Prostate gland (tissue), 2 donors: ENCODE data around the gene FAS. TPM values are rescaled to one million over a fixed set of nuclear protein-coding genes. Genes with fewer than 3 reads are reported as not detected.

Source experiments
- DNase-seq: peaks from one replicate; pipeline ENCODE4 v3.0.0-alpha.2; 2019; ENCODE audit warnings: low spot score
- H3K27ac ChIP-seq, 2 donors: fragments of 200-600 bp; sonication (generic); 2 replicates each; pipeline ENCODE4 v1.5.1; 2017 to 2019
- H3K27me3 ChIP-seq: fragments of 200-600 bp; sonication (generic); replicated peaks from 2 replicates; pipeline ENCODE4 v1.5.1; 2019; ENCODE audit not compliant: insufficient read depth
- H3K36me3 ChIP-seq, 2 donors: fragments of 200-600 bp; sonication (generic); 1 replicate in 1 of 2; 2 replicates in 1 of 2; pipeline versions ENCODE4 v1.5.1 to v1.8.1; 2017 to 2019
- H3K4me1 ChIP-seq: fragments of 200-600 bp; sonication (generic); replicated peaks from 2 replicates; pipeline ENCODE4 v1.5.1; 2019
- H3K4me3 ChIP-seq, 2 donors: fragments of 200-600 bp; sonication (generic); 2 replicates each; pipeline ENCODE4 v1.5.1; 2017 to 2019
- H3K9me3 ChIP-seq: fragments of 200-600 bp; sonication (generic); 2 replicates; pipeline ENCODE4 v1.5.1; 2017
- POLR2A ChIP-seq: fragments of 450-650 bp; IDR thresholded peaks from one replicate; pipeline ENCODE4 v1.6.1; 2016; ENCODE audit warnings: antibody characterized with exemption, mild to moderate bottlenecking
- POLR2AphosphoS5 ChIP-seq: sonication (generic); formaldehyde crosslinking; IDR thresholded peaks from one replicate; pipeline ENCODE4 v1.6.1; 2017; ENCODE audit warnings: antibody characterized with exemption
- WGBS: methylation state at CpG from one replicate; pipeline ENCODE4 v1.1.5; 2018; 5-methylcytosine and 5-hydroxymethylcytosine counted together
- intact Hi-C: fragments of 100-400 bp; cut with DNase I; formaldehyde crosslinking; loops from one replicate; pipeline ENCODE4 v1.14.2; 2022
- total RNA-seq, 2 donors: library from RNA; depleted of rRNA; stranded (reverse); fragments of >200 nt; gene quantifications; one replicate each; pipeline ENCODE4 v1.1.0, GENCODE V29; 2016
- TF ChIP-seq, protein P1 (sequence below), 4 experiments: fragments of 200-600 bp in 2 of 4; fragments of 450-650 bp in 2 of 4; sonication (generic) in 2 of 4; IDR thresholded peaks; 1 replicate in 3 of 4; 2 replicates in 1 of 4; pipeline ENCODE4 v1.5.1; 2016 to 2019; ENCODE audit warnings: antibody characterized with exemption in 4 of 4, mild to moderate bottlenecking in 2 of 4, moderate library complexity in 2 of 4

FAS gene
- total RNA-seq, 2 donors from 2014 or later = 13.7 to 17.7 TPM

DNA sequence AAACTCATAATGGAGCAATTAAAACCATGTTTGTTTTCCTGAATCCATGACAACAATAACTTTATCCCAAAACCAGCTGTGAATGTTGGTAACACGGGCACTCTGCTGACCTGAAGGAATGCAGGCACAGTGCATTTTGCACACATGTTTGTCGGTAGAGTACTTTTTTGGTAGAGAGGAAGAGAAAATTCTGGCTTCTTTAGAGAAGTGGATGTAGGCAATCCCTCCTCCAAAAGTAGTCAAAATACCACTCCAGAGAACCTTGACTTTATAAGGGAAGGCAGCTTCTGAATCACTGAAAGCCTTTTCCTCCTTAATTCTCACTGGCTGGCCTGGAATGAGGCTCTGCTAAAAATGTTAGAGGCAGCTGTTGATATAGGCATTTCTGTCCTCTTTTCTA is 22.2 kb upstream of the FAS start:
- Histone ChIP-seq H3K9me3 (no peaks in the 10 kb centered on the region), H3K4me1 (no peaks in the 10 kb centered on the region), H3K36me3 (no peaks in the 10 kb centered on the region), H3K27me3 (no peaks in the 10 kb centered on the region), H3K27ac (no peak overlapping the region), H3K4me3 (no peak overlapping the region)
- DNase-seq = no peak
- TF ChIP-seq POLR2A (no peak), POLR2AphosphoS5 (peak; percentile 4)
- 59% methylated on average over 2 of the region's 2 CpGs for WGBS
- intact Hi-C loops = no loop called here

DNA sequence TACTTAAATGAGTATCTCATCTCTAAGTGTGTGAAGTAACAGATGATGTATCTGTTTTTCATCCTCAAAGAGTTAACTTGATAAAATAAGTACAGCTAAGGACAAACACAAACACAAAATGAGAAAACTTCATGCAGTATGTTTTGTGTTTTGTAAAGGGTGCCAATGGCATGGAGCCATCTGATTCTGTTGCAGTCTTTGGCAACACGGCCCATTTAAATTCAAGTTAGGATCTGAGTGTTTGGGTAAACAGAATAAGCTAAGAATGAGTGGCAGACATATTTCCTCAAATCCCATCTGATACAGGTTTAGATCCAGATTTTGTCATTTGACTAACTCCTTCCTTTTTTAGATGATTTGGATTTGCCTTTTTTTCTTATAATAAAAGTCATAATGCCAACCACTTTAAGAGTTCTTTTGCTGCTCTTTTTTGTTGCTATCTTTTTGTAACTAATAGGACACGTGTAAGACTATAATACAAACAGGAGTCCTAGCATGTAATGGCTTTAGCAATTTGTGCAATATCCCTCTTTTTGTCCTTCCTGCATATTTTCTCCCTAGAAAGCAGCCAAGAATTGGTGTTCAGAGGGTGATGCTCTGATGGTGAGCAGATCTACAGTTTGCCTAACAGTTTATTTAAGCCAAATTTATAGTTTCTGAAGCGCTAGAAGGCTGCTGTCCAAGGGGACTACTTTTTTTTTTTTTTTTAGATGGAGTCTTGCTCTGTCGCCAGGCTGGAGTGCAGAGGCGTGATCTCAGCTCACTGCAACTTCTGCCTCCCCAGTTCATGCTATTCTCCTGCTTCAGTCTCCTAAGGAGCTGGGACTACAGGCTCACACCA is 19.2 kb upstream of the FAS start:
- H3K4me3 ChIP-seq = no peak overlapping the region
- H3K36me3 ChIP-seq = no peaks in the 10 kb centered on the region
- WGBS = 29% methylated on average over 5 of the region's 5 CpGs
- TF ChIP-seq, protein P1, sequence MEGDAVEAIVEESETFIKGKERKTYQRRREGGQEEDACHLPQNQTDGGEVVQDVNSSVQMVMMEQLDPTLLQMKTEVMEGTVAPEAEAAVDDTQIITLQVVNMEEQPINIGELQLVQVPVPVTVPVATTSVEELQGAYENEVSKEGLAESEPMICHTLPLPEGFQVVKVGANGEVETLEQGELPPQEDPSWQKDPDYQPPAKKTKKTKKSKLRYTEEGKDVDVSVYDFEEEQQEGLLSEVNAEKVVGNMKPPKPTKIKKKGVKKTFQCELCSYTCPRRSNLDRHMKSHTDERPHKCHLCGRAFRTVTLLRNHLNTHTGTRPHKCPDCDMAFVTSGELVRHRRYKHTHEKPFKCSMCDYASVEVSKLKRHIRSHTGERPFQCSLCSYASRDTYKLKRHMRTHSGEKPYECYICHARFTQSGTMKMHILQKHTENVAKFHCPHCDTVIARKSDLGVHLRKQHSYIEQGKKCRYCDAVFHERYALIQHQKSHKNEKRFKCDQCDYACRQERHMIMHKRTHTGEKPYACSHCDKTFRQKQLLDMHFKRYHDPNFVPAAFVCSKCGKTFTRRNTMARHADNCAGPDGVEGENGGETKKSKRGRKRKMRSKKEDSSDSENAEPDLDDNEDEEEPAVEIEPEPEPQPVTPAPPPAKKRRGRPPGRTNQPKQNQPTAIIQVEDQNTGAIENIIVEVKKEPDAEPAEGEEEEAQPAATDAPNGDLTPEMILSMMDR (IDR thresholded peaks at IDR 0.05) = no peak
- TF ChIP-seq POLR2A = no peak
- no peak for TF ChIP-seq POLR2AphosphoS5
- no peak overlapping the region for H3K27ac ChIP-seq
- H3K27me3 ChIP-seq = no peaks in the 10 kb centered on the region
- no peaks in the 10 kb centered on the region for H3K4me1 ChIP-seq
- no peaks in the 10 kb centered on the region for H3K9me3 ChIP-seq
- intact Hi-C loops = no loop called here
- no peak for DNase-seq

DNA sequence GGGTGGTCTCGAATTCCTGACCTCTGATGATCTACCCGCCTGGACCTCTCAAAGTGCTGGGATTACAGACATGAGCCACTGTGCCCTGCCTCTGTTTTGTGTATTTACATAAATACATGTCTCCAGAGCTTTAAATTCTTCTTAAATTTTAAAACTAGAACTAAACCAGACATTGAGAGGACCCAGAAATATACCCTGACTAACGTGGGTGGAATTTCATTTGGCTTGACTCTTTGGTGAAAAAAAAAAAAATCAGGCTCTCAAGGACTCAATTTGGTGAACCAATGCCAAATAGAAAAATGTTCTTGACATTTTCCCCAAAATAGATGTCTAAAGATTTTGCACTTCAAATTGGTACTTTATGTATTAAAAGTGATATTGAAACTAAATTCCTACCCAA is 16.6 kb upstream of the FAS start:
- Histone ChIP-seq H3K27ac (no peak overlapping the region), H3K4me3 (no peak overlapping the region), H3K36me3 (no peaks in the 10 kb centered on the region), H3K27me3 (no peaks in the 10 kb centered on the region), H3K9me3 (no peaks in the 10 kb centered on the region), H3K4me1 (no peaks in the 10 kb centered on the region)
- WGBS = 78% methylated on average over 3 of the region's 3 CpGs
- TF ChIP-seq, protein P1 (IDR thresholded peaks at IDR 0.05) = no peak
- TF ChIP-seq POLR2AphosphoS5 = no peak
- TF ChIP-seq POLR2A = no peak
- no peak for DNase-seq
- intact Hi-C loops = no loop called here

DNA sequence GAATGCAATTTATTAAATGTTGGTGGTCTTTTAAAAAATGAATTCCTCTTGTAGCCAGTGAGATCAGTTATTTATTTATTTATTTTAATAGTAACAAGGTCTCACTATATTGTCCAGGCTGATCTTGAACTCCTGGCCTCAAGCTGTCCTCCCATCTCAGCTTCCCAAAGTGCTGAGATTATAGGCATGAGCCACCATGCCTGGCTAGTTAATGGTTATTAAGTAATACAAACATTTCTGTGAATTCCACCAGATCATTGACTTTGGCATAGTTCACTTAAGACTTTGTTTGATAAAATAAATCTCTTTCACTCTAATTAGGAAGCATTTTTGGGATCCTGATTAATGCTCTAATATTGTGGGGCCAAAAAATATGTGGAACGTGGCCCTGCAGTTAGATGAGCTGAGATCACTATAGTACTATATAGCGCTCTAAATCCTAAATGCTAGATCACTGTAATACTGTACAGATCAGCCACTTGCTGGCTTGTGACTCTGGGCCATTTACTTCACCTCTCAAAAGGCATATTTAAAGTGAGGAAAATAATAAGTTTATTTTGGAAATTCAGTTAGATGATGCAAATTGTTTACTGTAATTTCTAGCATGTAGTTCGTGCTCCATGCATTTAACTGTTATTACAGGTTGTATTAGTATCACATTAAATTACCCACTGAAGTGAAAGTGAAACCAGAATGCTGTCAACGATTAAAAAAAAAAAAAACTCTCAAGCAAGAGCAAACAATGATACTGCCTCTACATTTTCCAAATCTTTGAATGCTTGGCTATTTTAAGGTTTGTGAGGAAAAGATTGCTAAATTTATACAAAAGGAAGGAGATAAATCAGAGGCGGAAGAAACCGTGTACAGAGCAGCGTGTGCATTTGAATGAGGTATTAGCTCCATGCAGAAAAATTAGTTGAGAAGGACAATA is 15.9 kb upstream of the FAS start:
- DNase-seq = no peak
- H3K4me3 ChIP-seq = peak overlapping the region; percentile 23
- peak; percentile 29 for TF ChIP-seq POLR2AphosphoS5
- TF ChIP-seq, protein P1 (IDR thresholded peaks at IDR 0.05) = no peak
- no peak for TF ChIP-seq POLR2A
- no peaks in the 10 kb centered on the region for H3K9me3 ChIP-seq
- no peaks in the 10 kb centered on the region for H3K27me3 ChIP-seq
- H3K4me1 ChIP-seq = no peaks in the 10 kb centered on the region
- no peaks in the 10 kb centered on the region for H3K36me3 ChIP-seq
- peak overlapping the region; percentile 65 to 72 for H3K27ac ChIP-seq
- intact Hi-C loops = no loop called here
- WGBS = 27% methylated on average over 7 of the region's 7 CpGs

DNA sequence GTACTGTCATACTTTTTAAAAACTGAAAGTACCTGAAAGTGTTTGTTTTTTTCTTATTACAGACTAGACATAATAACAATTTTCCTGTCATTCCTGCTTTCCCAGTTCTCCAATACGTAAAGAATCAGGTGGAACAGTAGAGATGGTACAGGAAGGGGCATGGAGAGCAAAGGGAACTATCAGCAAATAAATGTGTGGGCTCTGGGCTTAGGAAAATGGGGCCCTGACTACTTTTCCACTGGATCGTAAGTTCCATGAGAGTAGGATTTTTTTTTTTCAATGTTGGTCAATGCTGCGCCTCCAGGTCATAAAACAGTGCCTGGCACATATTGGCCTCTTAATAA is 15.2 kb upstream of the FAS start:
- Histone ChIP-seq H3K36me3 (no peaks in the 10 kb centered on the region), H3K4me3 (peak overlapping the region; percentile 23), H3K27me3 (no peaks in the 10 kb centered on the region), H3K9me3 (no peaks in the 10 kb centered on the region), H3K27ac (peak overlapping the region; percentile 65 to 72), H3K4me1 (no peaks in the 10 kb centered on the region)
- intact Hi-C loops = no loop called here
- 51% methylated on average over 3 of the region's 3 CpGs for WGBS
- DNase-seq = no peak
- TF ChIP-seq POLR2AphosphoS5 (no peak), POLR2A (no peak)
- TF ChIP-seq, protein P1 (IDR thresholded peaks at IDR 0.05) = no peak
